CD4-positive, alpha-beta memory T cell (primary cell): ENCODE data around the gene HMGCLL1. TPM values are rescaled to one million over a fixed set of nuclear protein-coding genes. Genes with fewer than 3 reads are reported as not detected.

Experiments used
- CTCF ChIA-PET: fragments of 350-600 bp; sonication (Branson Sonifier 250); formaldehyde crosslinking; loops from one replicate; lab custom pipeline; 2021; ENCODE audit warnings: inconsistent platforms; ENCODE audit not compliant: partially characterized antibody; lab: Charles Lee
- POLR2A ChIA-PET: fragments of 350-600 bp; sonication (Branson Sonifier 250); formaldehyde crosslinking; loops from one replicate; lab custom pipeline; 2021; ENCODE audit not compliant: partially characterized antibody; lab: Charles Lee
- DNase-seq, 5 donors: peaks; one replicate each; pipeline versions ENCODE4 v3.0.0 to v3.0.0-alpha.2; 2020 to 2022; ENCODE audit warnings: mixed read lengths in 1 of 5
- H3K27ac ChIP-seq: one replicate; pipeline ENCODE4 v1.7.0; 2013; ENCODE audit warnings: low read depth, low read length
- H3K27me3 ChIP-seq: 2 replicates; pipeline ENCODE4 v1.7.0; 2013; ENCODE audit warnings: mild to moderate bottlenecking, low read length, moderate library complexity; ENCODE audit not compliant: insufficient read depth
- H3K36me3 ChIP-seq: 2 replicates; pipeline ENCODE4 v1.7.0; 2013; ENCODE audit warnings: mild to moderate bottlenecking, low read length, moderate library complexity; ENCODE audit not compliant: insufficient read depth
- H3K4me1 ChIP-seq: 2 replicates; pipeline ENCODE4 v1.7.0; 2013; ENCODE audit warnings: mild to moderate bottlenecking, low read length, moderate library complexity; ENCODE audit not compliant: insufficient read depth
- H3K4me3 ChIP-seq, 2 donors: one replicate each; pipeline ENCODE4 v1.7.0; 2013; ENCODE audit warnings: low read length in 2 of 2, mild to moderate bottlenecking in 1 of 2
- H3K9me3 ChIP-seq, 2 donors: one replicate each; pipeline ENCODE4 v1.7.0; 2013; ENCODE audit warnings: low read length in 2 of 2, control low read depth in 1 of 2; ENCODE audit not compliant: control insufficient read depth in 1 of 2
- H3K27ac Mint-ChIP-seq, 7 donors: one replicate each; pipeline ENCODE4 v1.8.0; 2020 to 2021; ENCODE audit warnings: mixed read lengths in 7 of 7, mild to moderate bottlenecking in 6 of 7, inconsistent platforms in 3 of 7, moderate library complexity in 3 of 7
- H3K27me3 Mint-ChIP-seq, 2 donors: one replicate each; pipeline ENCODE4 v1.8.0; 2020 to 2021; ENCODE audit warnings: mixed read lengths in 2 of 2
- H3K36me3 Mint-ChIP-seq, 2 donors: one replicate each; pipeline ENCODE4 v1.8.0; 2020 to 2021; ENCODE audit warnings: mixed read lengths in 2 of 2, inconsistent platforms in 1 of 2, mild to moderate bottlenecking in 1 of 2
- H3K4me1 Mint-ChIP-seq, 4 donors: one replicate each; pipeline ENCODE4 v1.8.0; 2020 to 2021; ENCODE audit warnings: mixed read lengths in 4 of 4, mild to moderate bottlenecking in 1 of 4
- H3K4me3 Mint-ChIP-seq, 8 donors: one replicate each; pipeline ENCODE4 v1.8.0; 2020 to 2021; ENCODE audit warnings: mixed read lengths in 8 of 8, mild to moderate bottlenecking in 7 of 8, moderate library complexity in 6 of 8, inconsistent platforms in 3 of 8
- H3K9me3 Mint-ChIP-seq, 8 donors: one replicate each; pipeline ENCODE4 v1.8.0; 2020 to 2021; ENCODE audit warnings: mixed read lengths in 8 of 8, mild to moderate bottlenecking in 5 of 8, inconsistent platforms in 3 of 8, moderate library complexity in 1 of 8
- intact Hi-C: fragments of 100-400 bp; cut with micrococcal nuclease; formaldehyde crosslinking; loops from one replicate; pipeline ENCODE4 v1.15.1; 2023
- polyA plus RNA-seq, 2 donors: library from polyadenylated mRNA; unstranded; fragments of 300-500 nt; fragmentation: Illumina TruSeq; gene quantifications; one replicate each; pipeline ENCODE4 v1.2.3, GENCODE V29; 2021
- total RNA-seq, 2 experiments: library from RNA; stranded (reverse); gene quantifications; one replicate each; pipeline ENCODE4 v1.2.3, GENCODE V29; 2021

The HMGCLL1 gene
- total RNA-seq (not detected), polyA plus RNA-seq (not detected)

DNA sequence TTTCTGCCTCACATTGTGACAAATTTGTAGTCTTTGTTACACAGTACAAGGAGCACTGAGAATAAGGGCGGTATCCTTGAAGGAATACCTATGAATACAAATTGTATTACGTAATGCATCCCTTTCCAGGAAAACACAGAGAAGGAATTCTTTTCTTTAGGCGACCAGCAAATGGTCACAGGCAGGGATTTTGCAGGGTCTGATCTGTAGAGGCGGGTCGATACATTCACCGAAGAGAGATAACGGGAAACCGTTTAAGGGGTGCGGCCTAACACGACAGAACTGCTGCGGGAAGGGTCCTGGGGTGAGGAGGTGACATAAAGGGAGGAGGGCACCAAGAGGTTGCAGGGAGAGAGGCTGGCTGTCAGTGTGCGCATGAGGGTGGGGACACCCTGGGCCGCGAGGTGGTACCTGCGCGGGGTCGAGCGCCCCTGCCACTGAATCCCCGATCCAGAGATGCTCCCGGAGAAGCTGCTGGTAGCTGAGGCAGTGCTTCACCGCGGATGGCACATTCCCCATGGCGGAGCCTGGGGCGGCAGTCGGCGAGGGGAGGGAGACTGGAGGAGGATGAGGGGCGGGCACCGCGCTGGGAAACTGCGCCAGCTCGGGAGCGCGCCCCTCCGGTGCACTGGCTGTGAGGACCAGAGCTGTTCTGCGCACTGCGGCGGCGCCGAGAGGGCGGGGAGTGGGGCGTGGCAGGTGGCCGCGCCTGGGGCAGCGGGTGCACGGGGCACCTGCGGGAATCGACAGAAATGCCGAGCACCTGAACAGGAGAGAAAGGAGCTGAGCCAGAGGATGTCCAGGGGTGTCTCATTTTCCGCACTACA lies at the start of gene HMGCLL1:
HMGCLL1 (minus strand) TSS at position 656 of the 827 bp plus-strand sequence; CDS start at position 519, 137 bp downstream.
- intact Hi-C loops = no loop called here

DNA sequence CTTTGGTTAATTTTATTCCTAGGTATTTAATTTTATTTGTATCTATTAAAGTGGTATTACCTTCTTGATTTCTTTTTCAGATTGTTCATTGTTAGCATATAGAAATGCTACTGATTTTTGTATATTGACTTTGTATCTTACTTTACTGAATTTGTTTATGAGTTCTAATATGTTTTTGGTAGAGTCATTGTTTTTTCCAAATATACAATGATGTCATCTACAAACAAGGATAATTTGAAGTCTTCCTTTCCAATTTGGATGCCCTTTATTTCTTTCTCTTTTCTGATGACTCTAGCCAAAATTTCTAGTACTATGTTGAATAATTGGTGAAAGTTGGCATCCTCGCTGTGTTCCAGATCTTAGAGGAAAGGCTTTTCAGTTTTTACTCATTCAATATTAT lies 43.0 kb upstream of the HMGCLL1 start:
- no peak overlapping the region for H3K27ac Mint-ChIP-seq
- H3K27ac ChIP-seq = no peak overlapping the region
- no peaks in the 10 kb centered on the region for H3K27me3 Mint-ChIP-seq
- H3K36me3 Mint-ChIP-seq = no peaks in the 10 kb centered on the region
- no peak overlapping the region for H3K4me3 Mint-ChIP-seq
- H3K9me3 Mint-ChIP-seq = peaks cover 0 to 26% (median 10%) of the 10 kb centered on the region in 8 donors
- H3K36me3 ChIP-seq = no peaks in the 10 kb centered on the region
- H3K4me1 ChIP-seq = no peaks in the 10 kb centered on the region
- no peaks in the 10 kb centered on the region for H3K9me3 ChIP-seq
- H3K4me1 Mint-ChIP-seq = no peaks in the 10 kb centered on the region
- DNase-seq = no peak
- H3K4me3 ChIP-seq = no peak overlapping the region
- ChIA-PET CTCF (no interaction called here), POLR2A (no interaction called here)
- intact Hi-C loops = no loop called here
- H3K27me3 ChIP-seq = no peaks in the 10 kb centered on the region

More for the DNA sequence above, at the start of gene HMGCLL1:
- DNase-seq = no peak
- no peak within 1 kb of the TSS for H3K27ac Mint-ChIP-seq
- no peaks in the 10 kb centered on the region for H3K27me3 ChIP-seq
- H3K4me3 ChIP-seq = no peak within 1 kb of the TSS
- no peaks in the 10 kb centered on the region for H3K36me3 ChIP-seq
- H3K27me3 Mint-ChIP-seq = no peaks in the 10 kb centered on the region
- no peak within 1 kb of the TSS for H3K27ac ChIP-seq
- no peaks in the 10 kb centered on the region for H3K9me3 ChIP-seq
- ChIA-PET POLR2A (no interaction called here), CTCF (no interaction called here)
- H3K4me3 Mint-ChIP-seq = no peak within 1 kb of the TSS
- peaks cover 3 to 28% (median 7%) of the 10 kb centered on the region in 8 donors for H3K9me3 Mint-ChIP-seq
- H3K4me1 Mint-ChIP-seq = peaks cover 0 to 4% (median 2%) of the 10 kb centered on the region in 4 donors
- H3K36me3 Mint-ChIP-seq = no peaks in the 10 kb centered on the region
- H3K4me1 ChIP-seq = no peaks in the 10 kb centered on the region

DNA sequence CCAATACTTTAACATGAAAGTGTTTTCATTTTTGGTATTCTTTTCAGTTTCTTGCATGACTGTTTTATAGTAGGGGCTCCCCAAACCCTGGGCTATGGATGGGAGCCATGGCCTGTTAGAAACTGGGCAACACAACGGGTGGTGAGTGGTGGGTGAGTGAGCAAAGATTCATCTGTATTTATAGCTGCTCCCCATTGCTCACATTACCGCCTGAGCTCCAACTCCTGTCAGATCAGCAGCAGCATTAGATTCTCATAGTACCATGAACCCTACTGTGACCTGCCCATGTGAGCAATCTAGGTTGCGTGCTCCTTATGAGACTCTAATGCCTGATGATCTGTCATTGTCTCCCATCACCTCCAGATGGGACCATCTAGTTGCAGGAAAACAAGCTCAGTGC lies 42.3 kb upstream of the HMGCLL1 start:
- Histone ChIP-seq H3K4me3 (no peak overlapping the region), H3K9me3 (no peaks in the 10 kb centered on the region), H3K27me3 (no peaks in the 10 kb centered on the region), H3K4me1 (no peaks in the 10 kb centered on the region), H3K27ac (no peak overlapping the region), H3K36me3 (no peaks in the 10 kb centered on the region)
- Mint-ChIP-seq H3K4me1 (no peaks in the 10 kb centered on the region), H3K27me3 (no peaks in the 10 kb centered on the region), H3K36me3 (no peaks in the 10 kb centered on the region), H3K27ac (no peak overlapping the region), H3K9me3 (peaks cover 0 to 22% (median 8%) of the 10 kb centered on the region in 8 donors), H3K4me3 (no peak overlapping the region)
- intact Hi-C loops = no loop called here
- POLR2A ChIA-PET = no interaction called here
- no peak for DNase-seq
- CTCF ChIA-PET = no interaction called here

DNA sequence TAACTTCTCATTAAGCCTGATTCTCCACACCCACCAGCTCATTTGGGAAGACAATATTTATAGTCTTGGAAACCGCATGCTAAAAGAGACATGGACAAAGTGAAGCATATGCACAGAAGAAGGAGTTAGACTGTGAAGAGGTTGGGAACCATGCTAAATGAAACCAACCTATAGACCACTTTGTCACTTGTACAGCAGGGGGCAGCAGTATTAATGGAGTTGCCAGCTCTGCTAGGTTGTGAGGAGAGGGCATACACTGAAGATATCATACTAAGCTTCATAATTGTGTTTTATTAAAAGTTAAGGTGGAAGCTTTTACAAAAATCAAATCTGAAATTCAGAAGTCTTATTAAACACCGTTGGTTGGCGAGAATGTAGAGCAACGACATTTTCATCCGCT lies 38.3 kb upstream of the HMGCLL1 start:
- Mint-ChIP-seq H3K4me3 (no peak overlapping the region), H3K36me3 (no peaks in the 10 kb centered on the region), H3K9me3 (peaks cover 2 to 21% (median 10%) of the 10 kb centered on the region in 8 donors), H3K27ac (no peak overlapping the region), H3K4me1 (no peaks in the 10 kb centered on the region), H3K27me3 (no peaks in the 10 kb centered on the region)
- Histone ChIP-seq H3K9me3 (no peaks in the 10 kb centered on the region), H3K36me3 (no peaks in the 10 kb centered on the region), H3K27me3 (no peaks in the 10 kb centered on the region), H3K27ac (no peak overlapping the region), H3K4me3 (no peak overlapping the region), H3K4me1 (no peaks in the 10 kb centered on the region)
- POLR2A ChIA-PET = no interaction called here
- no peak for DNase-seq
- intact Hi-C loops = no loop called here
- CTCF ChIA-PET = no interaction called here

DNA sequence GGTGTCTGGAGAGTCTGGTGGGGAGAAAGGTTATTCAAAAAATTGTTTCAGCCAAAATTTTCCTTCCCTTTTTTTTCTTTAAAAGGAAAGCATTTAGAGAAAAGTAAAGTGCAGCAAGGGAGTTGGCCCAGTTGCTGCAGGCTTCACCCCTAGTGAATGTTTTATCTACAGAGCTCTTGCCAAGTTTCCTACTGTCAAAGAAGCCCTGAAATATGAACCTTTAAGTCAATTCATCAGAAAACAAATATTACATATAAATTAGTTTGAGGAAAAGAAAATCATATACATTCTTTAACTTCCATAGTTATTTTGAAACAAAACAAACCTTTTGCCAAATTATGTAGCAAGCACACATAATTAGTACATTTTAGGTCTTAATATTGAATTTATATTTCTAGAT lies 25.0 kb upstream of the HMGCLL1 start:
- no peak for DNase-seq
- intact Hi-C loops = no loop called here
- peaks cover 0 to 3% of the 10 kb centered on the region in 2 donors for H3K9me3 ChIP-seq
- no peaks in the 10 kb centered on the region for H3K36me3 Mint-ChIP-seq
- no peaks in the 10 kb centered on the region for H3K27me3 Mint-ChIP-seq
- CTCF ChIA-PET = no interaction called here
- no peak overlapping the region for H3K4me3 Mint-ChIP-seq
- no peaks in the 10 kb centered on the region for H3K4me1 Mint-ChIP-seq
- H3K27me3 ChIP-seq = no peaks in the 10 kb centered on the region
- no peaks in the 10 kb centered on the region for H3K36me3 ChIP-seq
- no peaks in the 10 kb centered on the region for H3K4me1 ChIP-seq
- no peak overlapping the region for H3K4me3 ChIP-seq
- peaks cover 0 to 11% (median 6%) of the 10 kb centered on the region in 8 donors for H3K9me3 Mint-ChIP-seq
- H3K27ac ChIP-seq = no peak overlapping the region
- no peak overlapping the region for H3K27ac Mint-ChIP-seq
- POLR2A ChIA-PET = no interaction called here

DNA sequence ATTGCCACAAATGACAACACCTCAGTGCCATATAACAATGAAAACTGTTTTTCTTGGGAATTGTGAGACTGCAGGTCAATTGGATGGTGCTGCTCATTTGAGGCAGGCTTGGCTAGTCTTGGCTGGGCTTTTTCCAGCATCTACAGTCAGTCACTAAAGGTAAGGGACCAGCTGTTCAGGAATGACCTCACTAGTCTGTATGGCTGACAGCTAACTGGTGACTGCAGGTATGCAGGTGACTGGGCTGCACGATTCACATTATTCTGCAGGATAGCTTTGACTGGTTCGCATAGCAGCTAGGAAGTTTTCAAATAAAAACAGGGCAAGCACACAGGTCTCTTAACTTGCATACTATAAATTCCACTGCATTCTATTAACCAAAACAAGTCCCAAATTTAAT lies 22.1 kb upstream of the HMGCLL1 start:
- POLR2A ChIA-PET = no interaction called here
- no peak overlapping the region for H3K27ac Mint-ChIP-seq
- intact Hi-C loops = no loop called here

DNA sequence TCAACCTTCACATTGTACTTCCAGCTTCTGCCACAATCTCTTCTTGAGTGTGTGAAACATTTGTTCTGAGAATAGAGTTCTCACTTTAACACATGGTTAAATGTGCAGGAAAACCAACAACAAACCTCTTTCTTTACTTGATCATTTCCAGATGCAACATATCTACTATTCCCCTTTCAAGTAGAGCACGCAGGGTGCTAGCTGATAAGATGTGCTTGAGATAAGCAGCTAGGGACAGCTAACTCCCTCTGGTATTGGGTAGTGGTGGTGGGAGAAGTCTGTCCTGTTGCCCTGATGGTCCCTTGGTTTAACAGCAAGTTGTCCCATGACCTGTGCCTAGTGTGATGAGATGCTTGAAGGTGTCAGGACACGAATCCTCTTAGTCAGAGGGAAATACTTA lies 15.4 kb upstream of the HMGCLL1 start:
- intact Hi-C loops = no loop called here
- Mint-ChIP-seq H3K36me3 (no peaks in the 10 kb centered on the region), H3K27me3 (no peaks in the 10 kb centered on the region), H3K9me3 (peaks cover 0 to 8% (median 2%) of the 10 kb centered on the region in 8 donors), H3K27ac (no peak overlapping the region), H3K4me3 (no peak overlapping the region), H3K4me1 (no peaks in the 10 kb centered on the region)
- CTCF ChIA-PET = no interaction called here
- H3K27ac ChIP-seq = no peak overlapping the region
- no peak overlapping the region for H3K4me3 ChIP-seq
- no peaks in the 10 kb centered on the region for H3K36me3 ChIP-seq
- POLR2A ChIA-PET = no interaction called here
- no peaks in the 10 kb centered on the region for H3K4me1 ChIP-seq
- no peaks in the 10 kb centered on the region for H3K9me3 ChIP-seq
- DNase-seq = no peak
- no peaks in the 10 kb centered on the region for H3K27me3 ChIP-seq

More for the DNA sequence above, 22.1 kb upstream of the HMGCLL1 start:
- no peaks in the 10 kb centered on the region for H3K4me1 Mint-ChIP-seq
- Histone ChIP-seq H3K4me1 (no peaks in the 10 kb centered on the region), H3K4me3 (no peak overlapping the region), H3K9me3 (no peaks in the 10 kb centered on the region), H3K36me3 (no peaks in the 10 kb centered on the region), H3K27me3 (no peaks in the 10 kb centered on the region), H3K27ac (no peak overlapping the region)
- H3K9me3 Mint-ChIP-seq = peaks cover 0 to 4% (median 0%) of the 10 kb centered on the region in 8 donors
- no peak overlapping the region for H3K4me3 Mint-ChIP-seq
- no peaks in the 10 kb centered on the region for H3K27me3 Mint-ChIP-seq
- no peak for DNase-seq
- CTCF ChIA-PET = no interaction called here
- no peaks in the 10 kb centered on the region for H3K36me3 Mint-ChIP-seq
